GM12872 (cell line): ENCODE measurements around the gene PAFAH1B1.

Source experiments
- TF ChIP-seq, protein P1 (sequence below): IDR thresholded peaks from 3 replicates; pipeline ENCODE4 v1.5.1; 2011; ENCODE audit warnings: low read depth, mild to moderate bottlenecking, low read length, moderate library complexity; ENCODE audit not compliant: insufficient read depth

PAFAH1B1 gene

DNA sequence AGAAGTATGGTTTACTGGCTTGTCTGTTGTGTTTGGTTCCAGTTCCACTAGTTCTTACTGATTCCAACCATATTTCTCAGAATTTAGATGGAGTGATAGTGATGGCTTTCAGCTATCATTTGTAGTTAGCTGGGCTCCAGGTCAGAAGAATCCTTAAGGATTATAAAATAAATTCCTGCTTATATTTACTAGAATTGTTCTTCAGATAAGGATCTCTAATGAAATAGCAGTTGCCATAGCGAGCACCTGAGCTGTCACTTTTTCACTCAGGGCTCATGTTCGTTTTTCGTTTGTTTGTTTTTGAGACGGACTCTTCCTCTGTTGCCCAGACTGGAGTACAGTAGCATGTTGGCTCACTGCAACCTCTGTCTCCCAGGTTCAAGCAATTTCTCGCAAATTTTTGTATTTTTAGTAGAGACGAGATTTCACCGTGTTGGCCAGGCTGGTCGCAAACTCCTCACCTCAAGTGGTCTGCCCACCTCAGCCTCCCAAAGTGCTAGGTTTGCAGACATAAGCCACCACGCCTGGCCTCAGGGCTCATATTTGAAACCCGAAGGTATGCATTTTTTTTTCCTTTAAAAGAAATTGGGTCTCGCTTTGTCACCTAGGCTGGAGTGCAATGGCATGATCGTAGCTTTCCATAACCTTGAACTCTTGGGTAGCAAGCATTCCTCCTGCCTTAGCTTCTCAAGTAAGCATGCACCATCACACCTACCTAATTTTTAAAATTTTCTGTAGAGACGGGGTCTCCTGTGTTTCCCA, 42.9 kb downstream of the PAFAH1B1 start:
- TF ChIP-seq, protein P1, sequence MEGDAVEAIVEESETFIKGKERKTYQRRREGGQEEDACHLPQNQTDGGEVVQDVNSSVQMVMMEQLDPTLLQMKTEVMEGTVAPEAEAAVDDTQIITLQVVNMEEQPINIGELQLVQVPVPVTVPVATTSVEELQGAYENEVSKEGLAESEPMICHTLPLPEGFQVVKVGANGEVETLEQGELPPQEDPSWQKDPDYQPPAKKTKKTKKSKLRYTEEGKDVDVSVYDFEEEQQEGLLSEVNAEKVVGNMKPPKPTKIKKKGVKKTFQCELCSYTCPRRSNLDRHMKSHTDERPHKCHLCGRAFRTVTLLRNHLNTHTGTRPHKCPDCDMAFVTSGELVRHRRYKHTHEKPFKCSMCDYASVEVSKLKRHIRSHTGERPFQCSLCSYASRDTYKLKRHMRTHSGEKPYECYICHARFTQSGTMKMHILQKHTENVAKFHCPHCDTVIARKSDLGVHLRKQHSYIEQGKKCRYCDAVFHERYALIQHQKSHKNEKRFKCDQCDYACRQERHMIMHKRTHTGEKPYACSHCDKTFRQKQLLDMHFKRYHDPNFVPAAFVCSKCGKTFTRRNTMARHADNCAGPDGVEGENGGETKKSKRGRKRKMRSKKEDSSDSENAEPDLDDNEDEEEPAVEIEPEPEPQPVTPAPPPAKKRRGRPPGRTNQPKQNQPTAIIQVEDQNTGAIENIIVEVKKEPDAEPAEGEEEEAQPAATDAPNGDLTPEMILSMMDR = no peak

DNA sequence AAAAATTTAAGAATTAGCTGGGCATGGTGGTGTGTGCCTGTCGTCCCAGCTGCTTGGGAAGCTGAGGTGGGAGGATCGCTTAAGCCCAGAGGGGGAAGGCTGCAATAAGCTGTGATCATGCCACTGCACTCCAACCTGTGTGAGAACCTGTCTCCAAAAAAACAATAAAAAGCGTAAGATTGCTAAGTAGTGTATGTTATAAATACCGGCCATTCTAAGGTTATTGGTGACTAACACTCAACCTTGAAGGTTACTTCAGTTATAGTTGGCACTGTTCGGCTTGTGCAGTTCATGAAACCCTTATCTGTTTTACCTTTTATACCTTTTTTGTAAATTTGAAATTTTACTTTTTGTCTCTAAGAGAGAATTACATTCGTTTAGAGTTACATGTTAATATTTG, 44.0 kb downstream of the PAFAH1B1 start:
- TF ChIP-seq, protein P1 = no peak

DNA sequence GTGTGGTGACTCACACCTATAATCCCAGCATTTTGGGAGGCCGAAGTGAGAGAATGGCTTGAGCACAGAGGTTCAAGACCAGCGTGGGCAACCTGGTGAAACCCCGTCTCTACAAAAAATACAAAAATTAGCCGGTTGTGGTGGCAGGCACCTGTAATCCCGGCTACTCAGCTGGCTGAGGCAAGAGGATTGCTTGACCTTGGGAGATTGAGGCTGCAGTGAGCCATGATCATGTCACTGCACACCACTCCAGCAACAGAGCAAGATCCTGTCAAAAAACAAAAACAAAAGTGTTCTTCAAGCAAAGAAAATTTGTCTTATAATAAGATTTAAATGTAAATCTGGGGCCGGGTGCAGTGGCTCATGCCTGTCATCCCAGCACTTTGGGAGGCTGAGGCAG, 51.5 kb downstream of the PAFAH1B1 start:
- TF ChIP-seq, protein P1 = no peak

DNA sequence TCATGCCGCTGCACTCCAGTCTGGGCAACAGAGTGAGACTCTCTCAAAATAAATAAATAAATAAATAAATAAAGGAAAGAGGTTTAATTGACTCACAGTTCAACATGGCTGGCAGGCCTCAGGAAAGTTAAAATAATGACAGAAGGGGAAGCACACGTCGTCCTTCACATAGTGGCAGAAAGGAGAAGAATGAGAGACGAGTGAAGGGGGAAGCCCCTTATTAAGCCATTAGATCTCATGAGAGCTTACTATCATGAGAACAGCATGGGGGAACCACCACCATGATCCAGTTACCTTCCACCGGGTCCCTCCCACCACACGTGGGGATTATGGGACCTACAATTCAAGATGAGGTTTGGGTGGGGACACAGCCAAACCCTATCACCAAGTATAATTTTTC, 54.5 kb downstream of the PAFAH1B1 start:
- TF ChIP-seq, protein P1 = no peak

DNA sequence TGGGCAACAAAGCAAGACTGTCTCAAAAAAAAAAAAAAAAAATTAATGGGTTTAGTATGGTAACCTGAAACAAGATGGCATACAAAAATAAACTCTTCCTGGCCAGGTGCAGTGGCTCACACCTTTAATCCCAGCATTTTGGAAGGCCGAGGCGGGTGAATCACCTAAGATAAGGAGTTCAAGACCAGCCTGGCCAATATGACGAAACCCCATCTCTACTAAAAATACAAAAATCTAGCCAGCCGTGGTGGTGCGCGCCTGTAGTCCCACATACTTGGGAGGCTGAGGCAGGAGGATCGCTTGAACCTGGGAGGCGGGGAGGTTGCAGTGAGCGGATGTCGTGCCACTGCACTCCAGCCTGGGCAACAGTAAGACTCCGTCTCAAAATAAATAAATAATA, 55.7 kb downstream of the PAFAH1B1 start:
- TF ChIP-seq, protein P1 = no peak

DNA sequence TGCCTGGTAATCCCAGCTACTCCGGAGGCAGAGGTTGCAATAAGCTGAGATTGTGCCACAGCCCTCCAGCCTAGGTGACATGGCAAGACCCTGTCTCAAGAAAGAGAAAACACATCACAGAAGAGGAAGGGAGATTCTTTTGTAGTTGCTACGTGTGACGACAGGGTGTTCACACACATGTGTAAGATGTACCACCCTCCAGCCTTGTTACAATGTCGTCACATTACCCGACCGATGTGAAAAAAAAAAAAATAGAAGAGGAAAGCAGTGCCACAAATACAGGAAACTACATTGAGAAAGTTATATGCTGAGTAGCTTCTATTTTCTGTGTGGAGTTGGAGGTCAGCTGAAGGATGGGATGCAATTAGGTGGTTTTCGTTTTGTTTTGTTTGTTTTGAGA, 62.1 kb downstream of the PAFAH1B1 start:
- TF ChIP-seq, protein P1 = no peak

DNA sequence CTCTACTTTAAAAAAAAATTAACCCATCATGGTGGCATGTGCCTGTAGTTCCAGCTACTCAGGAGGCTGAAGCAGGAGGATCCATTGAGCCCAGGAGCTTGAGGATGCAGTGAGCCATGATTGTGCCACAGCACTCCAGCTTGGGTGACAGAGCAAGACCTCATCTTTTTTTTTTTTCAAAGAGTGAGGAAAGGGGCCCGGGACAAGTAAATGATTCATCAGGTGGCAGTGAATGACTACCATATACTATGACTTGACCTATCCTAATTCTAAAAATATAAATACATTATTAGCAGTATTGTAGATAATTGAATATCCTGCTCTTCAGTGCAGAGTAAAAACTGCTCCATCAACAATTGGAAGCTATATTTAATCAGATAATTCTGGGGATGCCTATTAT, 62.8 kb downstream of the PAFAH1B1 start:
- TF ChIP-seq, protein P1 = no peak
